ENCODE results near the gene RELL1.

RELL1 gene

DNA sequence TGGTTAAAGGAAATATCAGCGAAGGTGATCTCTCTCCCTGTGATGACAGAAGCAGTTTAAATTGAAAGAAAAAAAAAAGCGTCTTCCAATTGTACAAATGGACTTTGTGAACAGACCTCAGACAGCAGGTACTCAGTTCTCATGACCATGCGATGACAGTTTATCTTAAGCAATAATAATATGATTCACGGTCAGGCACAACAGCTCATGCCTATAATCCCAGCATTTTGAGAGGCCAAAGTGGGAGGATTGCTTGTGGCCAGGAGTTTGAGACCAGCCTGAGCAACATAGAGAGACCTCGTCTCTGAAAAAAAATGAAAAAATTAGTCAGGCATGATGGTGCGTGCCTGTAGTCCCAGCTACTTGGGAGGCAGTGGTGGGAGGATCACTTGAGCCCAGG is 51.0 kb downstream of the RELL1 start:
- no peak for DNase-seq (ENCODE audit: low read depth)

DNA sequence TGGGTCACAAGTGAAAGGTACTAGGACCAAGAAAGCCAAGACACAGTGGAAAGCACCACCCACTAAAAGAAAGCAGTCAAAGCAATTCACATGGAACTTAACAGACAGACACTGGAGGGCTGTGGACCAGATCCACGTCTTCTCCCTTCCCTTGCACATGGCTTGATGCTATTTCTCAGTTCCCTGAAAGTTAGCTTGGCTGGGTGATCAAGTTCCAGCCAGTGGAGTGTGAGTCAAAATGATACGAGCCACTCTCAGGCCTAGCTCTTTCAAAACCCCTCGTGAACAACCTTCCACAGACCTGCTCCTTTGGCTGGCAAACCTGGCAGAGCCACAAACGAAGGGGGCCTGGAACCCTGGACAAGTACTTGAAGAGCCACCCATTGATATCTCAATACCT is 52.0 kb downstream of the RELL1 start:
- DNase-seq (ENCODE audit: low read depth) = no peak

DNA sequence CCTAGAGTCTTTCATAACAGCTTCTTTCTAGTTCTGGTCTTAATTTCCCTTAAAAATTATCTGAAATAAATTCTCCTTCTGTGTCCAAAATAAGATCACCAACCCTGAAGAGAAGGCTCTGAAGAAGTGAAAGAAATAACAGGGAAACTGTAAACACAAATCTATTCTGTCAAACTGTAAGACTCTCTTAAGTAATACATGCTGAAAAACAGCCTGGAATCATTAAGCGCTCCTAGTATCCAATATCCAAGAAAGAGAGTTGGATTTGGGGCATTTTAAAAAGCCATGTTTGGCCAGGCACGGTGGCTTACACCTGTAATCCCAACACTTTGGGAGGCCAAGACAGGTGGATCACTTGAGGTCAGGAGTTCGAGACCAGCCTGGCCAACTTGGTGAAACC is 53.3 kb downstream of the RELL1 start:
- no peak for DNase-seq (ENCODE audit: low read depth)

DNA sequence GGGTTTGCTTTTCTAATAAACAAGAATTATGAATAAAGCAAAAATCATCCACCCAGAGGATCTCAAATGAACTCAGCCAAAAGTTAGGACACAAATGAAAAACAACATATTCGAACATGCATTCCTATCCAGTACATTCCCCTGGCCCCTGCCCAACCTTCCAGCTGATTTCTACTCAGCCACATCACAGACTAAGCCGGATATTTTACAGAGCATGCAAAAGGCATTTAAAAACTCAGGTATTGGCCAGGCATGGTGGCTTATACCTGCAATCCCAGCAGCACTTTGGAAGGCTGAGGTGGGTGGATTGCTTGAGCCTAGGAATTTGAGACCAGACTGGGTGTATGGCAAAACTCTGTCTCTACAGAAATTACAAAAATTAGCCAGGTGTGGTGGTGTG is 54.6 kb downstream of the RELL1 start:
- peak; percentile 43 for DNase-seq (ENCODE audit: low read depth)

DNA sequence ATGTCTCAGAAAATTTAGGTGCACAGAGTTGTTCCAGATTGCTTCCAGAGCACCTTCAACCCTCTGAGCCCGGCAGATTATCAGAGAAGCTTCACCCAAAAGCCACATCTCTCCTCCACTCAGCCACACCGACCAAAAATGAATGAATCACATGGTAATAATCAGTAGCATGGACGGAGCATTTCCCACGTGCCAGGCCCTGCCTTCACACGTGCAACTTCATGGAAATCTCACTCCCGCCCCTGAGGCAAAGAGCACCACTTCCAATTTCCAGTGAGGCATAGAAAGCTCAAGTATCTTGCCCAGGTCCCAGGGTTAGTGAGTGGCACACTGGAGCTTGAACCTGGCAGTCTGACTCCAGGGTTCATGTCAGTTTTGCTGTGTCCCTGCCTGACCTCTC is 56.5 kb downstream of the RELL1 start:
- no peak for DNase-seq (ENCODE audit: low read depth)

DNA sequence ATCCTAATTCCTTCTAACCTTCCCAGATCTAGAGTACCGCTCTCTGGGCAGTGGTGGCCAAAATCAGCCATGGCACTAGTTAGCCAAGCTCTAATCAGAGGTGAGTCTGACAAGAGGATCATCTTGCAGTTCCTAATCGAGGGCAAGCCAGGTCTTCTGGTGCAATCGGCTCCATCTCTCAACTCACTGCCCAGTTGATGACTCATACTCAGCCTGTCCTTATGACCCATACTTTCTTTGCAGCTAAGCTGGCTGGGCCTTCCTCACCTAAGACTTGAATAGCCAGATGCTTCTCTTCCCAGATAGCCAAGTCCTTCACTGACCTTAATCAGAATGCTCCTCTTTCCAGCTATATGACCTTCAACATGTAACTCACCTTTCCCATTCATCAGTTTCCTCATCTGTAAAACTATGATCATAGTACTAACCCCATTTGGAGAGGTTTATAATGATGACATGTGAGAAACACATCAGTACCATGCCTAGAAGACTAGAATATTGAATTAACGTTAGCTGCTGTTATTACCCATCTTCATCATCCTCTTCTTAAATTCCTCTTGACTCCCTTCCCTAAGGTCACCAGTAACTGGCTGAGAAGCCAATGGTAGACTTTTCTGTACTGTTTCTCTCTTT is 57.1 kb downstream of the RELL1 start:
- peak; percentile 69 for DNase-seq (ENCODE audit: low read depth)

DNA sequence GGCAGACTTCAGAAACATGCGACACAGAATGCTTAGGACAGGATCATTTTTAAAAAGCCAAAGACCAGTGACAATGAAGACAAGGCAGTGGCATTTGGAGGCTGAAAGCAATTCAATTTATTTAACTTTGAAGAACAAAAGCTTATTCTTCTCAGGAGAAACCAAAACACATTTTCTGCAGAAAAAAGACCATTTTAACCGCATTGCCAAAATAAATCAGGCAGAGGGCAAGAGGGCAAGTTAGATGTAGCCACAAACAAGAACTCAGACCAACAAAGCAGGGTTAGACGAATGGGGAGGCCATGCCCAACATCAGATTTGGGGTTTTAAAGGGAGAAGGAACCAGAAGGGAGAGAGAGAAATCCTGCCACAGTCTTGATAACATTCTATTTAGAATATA is 58.9 kb downstream of the RELL1 start:
- no peak for DNase-seq (ENCODE audit: low read depth)

DNA sequence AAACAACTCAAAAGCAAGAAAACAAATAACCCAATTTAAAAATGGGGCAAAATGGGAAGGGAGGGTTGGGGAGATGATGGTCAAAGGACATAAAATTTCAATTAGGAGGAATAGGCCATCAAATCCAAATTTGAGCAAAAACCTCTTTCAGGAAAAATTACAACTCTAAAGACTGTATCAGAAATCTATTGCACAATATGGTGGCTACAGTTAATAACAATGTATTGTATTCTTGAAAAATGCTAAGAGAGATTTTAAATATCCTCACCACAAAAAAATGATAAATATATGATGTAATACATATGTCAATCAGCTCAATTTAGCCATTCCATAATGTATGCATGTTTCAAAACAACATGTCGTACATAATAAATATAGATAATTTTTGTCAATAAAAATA is 60.7 kb downstream of the RELL1 start:
- no peak for DNase-seq (ENCODE audit: low read depth)

DNA sequence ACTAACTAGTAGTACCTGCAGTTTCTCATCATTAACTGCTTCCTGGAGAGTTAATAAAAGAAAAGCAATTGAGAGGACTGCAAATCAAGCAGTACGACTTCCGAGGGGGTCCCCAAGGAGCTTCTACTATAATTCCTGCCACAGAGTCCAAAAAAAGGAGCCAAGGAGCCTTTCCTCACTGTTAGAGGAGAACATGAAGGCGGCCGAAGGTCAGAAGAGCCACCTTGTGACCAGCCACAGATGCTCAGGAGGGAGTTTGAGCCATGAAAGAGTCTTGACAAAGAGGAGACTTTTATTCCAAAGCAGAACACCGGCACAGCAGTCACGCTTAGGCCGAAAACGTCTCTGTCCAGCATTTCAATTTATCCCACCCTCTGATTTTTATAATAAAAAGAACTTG is 62.2 kb downstream of the RELL1 start:
- DNase-seq (ENCODE audit: low read depth) = no peak

DNA sequence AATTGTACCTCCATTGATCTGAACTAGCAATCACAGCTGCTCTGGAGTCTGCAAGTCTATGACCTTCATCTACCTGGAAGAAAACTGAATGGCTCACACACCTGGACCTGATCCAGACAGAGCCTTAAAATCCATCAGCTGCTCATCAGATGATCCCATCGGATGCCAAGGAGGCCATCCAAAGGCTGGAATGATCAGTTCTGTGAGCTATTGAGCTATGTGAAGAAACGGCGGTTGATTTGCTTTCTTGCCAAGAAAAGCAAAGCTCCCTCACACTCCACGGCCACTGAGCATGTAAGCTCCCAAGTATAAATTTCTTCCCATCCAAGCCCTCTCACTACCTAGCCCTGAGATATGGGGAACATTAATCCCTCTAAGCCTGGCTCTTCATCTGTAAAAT is 63.1 kb downstream of the RELL1 start:
- DNase-seq (ENCODE audit: low read depth) = no peak

DNA sequence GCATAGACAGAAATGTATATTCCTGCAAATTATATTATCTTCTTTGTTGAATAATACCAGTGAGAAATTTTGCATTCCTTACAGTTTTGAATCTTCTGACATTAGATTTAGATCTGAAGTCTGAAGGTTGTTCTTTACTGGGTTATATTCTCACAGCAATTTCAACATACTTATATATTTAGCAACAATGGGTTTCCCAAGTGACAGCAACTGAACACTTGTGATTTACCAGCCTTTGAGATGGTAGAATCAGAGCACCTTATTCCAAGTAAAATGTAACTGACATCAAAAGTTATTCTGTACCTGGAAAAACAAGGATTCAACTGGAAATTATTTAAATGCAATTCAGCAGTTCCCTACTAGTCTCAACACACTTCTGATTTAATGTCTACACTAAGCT is 66.0 kb downstream of the RELL1 start:
- DNase-seq (ENCODE audit: low read depth) = no peak

DNA sequence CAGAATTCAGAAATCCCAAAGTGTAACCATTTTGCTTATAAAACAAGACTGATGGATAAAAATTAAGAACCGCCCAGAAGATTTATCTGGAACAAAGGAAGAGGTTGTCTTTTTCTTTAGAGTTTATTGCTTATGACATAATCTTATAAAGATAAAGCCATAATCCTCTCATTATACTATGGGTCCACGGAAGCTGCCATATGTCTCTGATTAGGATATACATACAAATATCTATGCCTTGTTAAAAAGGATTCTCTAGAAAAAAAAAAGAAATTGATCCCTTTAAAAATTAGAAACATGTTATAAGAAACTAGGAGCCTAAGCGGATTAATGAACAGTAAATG is 70.5 kb downstream of the RELL1 start:
- DNase-seq (ENCODE audit: low read depth) = no peak

DNA sequence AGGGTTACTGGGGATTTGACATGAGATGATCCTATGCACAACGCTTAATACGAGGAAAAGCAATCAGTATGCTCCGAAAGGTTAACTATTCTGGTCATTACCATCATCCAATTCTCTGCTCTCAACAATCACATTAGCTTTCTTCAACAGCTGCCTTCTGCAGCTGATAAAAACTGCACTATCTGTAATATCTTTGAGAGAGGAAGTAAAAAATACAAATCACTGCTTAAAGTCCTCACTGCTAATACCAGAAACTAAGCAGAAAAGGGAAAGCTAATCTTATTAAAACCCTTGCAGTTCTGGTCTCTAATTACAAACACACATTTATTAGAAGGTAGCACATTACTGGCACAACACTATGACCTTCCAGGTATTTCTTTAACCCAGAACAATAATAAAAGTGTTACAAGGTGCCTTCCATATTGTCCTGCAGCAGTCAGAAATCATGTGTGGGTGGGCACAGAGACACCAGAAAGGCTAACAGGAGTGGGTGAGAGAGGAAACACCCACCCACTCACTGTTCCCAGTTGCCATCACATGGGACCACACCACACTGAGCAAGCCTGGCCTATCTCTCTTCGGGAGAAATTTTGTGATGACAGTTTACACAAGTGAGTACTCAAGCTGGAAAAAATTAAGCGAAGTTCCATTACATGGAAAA is 71.0 kb downstream of the RELL1 start:
- no peak for DNase-seq (ENCODE audit: low read depth)

DNA sequence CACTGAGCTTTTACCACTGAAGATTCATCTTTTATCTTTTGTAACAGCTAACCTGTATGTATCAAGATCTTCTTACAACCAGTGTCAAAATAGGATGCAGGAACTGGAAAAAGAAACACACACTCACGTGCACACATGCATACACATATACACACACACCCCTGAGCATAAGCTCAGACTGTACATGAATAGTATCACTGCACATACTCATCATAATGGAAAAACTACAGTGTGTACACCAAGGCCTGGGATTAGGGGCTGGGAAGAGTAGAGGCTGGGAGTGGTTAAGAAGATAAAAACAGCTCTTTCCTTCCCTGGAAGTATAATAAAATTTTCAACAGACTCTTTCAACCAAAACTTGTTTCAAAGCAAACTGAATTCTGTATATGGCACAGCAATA is 73.4 kb downstream of the RELL1 start:
- DNase-seq (ENCODE audit: low read depth) = no peak

DNA sequence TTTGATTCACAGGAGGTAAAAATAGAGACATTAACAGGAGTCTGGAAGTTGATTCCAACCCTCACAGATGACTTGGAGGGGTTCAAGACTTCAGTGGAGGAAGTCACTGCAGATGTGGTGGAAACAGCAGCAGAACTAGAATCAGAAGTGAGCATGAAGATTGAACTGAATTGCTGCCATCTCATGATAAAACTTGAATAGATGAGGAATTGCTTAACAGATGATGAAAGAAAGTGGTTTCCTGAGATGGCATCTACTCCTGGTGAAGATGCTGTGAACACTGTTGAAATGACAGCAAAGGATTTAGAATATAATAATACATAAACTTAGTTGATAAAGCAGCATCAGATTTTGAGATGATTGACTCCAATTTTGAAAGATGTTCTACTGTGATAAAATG is 76.5 kb downstream of the RELL1 start:
- DNase-seq (ENCODE audit: low read depth) = no peak

DNA sequence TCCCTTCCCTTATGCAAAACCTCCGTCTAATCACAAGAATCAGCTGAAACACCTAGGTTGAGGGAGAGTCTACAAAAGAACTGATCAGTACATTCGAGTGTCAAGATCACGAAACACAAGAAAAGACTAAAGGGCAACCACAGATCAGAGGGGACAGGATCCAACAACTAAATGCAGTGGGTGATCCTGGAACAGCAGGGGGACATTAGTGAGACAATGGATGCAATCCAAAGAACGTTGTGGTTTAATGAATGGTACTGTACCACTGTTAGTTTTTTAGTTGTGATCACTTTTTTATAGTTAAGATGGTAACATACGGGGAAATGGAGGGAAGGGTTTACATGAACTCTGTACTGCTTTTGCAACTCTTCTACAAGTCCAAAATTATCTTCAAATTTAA is 79.2 kb downstream of the RELL1 start:
- no peak for DNase-seq (ENCODE audit: low read depth)

DNA sequence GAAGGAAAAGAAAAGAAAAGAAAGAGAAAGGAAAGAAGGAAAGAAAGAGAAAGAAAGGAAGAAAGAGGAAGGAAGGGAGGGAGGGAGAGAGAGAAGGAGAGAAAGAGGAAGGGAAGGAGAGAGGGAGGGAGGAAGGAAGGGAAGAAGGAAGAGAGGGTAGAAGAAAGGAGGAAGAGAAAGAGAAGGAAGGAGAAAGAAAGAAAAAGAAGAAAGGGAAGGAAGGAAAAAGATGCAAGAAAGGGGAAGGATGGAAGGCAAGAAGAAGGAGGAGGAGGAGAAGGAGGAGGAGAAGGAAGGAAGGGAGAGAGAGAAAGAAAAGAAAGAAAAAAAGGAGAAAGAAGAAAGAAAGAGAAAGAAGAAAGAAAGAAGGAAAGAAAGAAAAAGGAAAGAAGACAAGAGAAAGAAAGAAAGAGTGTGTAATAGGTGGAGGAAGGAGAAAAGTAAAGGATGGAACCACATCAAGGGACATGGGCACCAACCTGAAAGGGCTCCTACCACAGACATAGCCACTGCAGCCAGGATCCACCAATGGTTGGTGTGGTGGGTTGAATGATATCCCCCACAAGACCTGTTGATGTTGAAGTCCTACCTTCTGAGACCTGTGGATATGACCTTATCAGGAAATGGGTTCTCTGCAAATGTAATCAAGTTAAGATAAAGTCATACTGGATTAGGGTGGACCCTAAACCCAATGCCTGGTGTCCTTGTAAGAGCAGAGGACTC is 80.2 kb downstream of the RELL1 start:
- DNase-seq (ENCODE audit: low read depth) = no peak

DNA sequence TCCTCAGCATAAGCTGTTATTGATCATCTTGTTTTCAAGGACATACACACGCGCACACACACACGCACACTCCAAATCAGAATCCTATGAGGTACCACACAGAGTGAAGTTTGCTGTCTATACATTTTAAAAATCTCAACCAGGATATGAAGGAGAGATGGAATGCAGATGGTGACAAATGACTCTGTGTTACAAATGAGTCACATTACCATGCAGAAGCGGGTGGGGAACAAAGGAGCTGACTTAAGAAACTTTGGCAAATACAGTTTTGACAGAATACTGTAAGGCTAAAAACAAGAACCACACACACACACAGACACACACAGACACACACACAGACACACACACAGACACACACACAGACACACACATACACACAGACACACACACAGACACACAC is 81.7 kb downstream of the RELL1 start:
- no peak for DNase-seq (ENCODE audit: low read depth)

DNA sequence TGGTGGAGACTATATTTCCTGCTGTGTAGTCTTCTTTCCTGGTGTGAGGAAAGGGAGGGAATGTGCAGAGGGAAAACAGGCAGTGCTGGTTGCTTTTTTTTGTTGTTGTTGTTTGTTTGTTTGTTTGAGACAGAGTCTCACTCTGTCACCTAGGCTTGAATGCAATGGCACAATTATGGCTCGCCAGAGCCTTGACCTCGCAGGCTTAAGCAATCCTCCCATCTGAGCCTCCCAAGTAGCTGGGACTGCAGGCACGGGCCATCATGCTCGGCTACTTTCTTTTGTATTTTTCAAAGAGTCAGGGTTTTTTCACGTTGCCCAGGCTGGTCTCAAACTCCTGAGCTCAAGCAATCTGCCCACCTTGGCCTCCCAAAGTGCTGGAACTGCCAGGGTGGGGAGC is 82.5 kb downstream of the RELL1 start:
- DNase-seq (ENCODE audit: low read depth) = no peak

DNA sequence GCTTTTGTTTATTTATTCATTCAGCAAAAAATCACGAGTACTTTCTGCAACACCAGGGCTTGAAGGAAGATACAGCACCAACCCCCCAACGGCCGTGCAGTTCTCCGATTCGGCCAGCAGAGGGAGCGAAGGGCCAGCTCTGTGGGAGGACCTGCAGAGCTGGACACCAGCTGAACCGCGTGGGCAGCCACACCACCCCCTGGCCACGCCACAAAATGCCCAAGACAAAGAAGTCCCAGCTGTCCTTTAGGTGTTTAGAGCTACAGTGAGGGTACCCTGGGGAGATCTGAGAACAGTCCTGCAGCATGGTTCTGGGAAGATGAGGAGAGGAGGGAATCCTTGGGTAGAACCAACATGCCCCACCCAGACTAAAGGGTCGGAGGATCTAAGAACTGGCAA is 83.1 kb downstream of the RELL1 start:
- DNase-seq (ENCODE audit: low read depth) = peak; percentile 51

DNA sequence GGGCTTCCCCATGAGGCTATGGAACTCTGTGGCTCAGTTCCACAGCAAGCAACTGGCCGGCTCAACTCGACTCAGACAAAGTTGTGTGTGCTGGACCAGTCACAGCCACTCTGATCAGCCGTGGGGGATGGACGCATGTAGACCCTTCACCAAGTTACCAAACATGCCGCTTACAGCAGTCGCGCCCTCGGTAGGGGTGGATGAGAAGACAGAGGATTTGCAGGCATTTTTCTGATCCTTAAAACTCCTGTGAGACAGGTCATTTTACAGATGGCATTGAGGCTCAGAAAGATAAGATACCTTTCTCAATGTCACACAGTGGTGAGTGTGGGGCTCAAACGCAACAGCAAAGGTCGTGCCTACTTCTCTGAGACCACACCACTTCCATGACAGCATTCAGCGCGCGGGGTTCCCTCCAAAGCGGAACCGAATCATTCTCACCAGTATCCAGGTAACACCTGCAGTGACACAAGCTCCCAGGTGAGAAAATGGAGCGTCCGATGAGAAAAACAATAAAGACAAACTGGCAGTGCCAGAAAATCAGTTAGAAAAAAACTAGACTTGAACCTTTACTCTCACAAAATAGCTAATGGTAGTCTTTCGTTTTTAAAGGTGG is 83.6 kb downstream of the RELL1 start:
- DNase-seq (ENCODE audit: low read depth) = no peak

DNA sequence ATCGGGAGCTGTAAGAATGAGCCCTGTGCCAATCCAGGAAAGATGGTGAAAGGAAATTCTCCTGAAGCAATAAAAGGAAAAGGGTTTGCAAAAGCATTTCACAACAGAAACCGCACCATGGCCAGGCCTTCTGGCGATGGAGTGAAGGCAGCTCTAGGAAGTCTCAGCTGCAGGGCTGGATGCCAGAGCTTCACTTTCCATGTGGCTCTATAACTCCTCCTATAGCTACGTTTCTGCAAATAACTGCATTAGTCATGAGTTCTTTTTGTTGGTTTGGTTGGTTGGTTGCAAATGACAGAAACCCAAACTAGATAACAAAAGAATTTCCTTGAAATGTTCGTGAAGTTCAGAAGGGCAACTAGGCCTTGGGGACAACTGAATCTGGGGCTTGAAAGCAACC is 84.6 kb downstream of the RELL1 start:
- peak; percentile 35 for DNase-seq (ENCODE audit: low read depth)

DNA sequence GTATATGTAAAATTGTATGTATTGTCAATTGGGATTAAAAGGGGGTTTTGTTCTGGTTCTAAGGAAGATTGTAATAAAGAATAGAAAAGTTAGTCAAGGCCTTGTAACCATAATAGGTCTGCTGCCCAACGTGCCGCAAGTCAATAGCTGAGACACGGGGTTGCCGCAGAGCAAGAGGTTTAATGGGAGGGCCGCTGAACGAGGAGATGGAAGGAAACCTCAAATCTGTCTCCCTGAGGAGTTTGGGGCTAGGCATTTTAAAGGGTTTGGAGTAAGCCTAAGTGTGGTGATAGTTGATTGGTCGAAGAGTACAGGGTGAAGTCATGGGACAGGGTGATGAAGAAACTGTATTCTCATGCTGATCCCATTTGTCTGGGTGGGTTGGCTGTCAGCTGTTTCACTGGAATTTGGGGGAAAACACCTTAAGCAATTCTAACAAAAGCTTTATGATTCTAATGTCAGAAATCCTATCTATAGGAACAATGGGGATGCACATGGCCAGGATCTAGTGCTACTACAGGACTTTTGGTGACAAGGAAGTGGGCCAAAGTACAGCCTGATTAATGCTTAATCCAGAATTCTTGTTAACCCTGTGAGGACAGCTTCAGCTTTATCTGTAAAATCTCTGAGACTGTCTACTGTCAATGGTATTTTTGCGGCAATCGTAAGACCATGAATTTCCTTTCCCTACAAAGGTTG is 86.9 kb downstream of the RELL1 start:
- DNase-seq (ENCODE audit: low read depth) = no peak

Measured in fibroblast of the conjunctiva (primary cell).